ENCODE data around the gene VTI1A. TPM values are rescaled to one million over a fixed set of nuclear protein-coding genes. Genes with fewer than 3 reads are reported as not detected.

VTI1A gene
- total and polyA plus RNA-seq, 2 of the 8 experiments (the other 6 are each of a cell fraction or from before 2014, with no cell fraction given) = 6.0 to 20.0 TPM

GRCh38 chr10:112407696-112408095, 39.3 kb upstream of the VTI1A start (continued):
- TF ChIP-seq CHD7 (IDR thresholded peaks at IDR 0.05; ENCODE audit: insufficient replicate concordance, low read length) (no peak), EGR1 (IDR thresholded peaks at IDR 0.05; ENCODE audit: borderline replicate concordance, low read depth, low read length) (no peak), JUND (IDR thresholded peaks at IDR 0.05; ENCODE audit: low read length) (no peak), GTF2F1 (IDR thresholded peaks at IDR 0.05; ENCODE audit: borderline replicate concordance, low read depth, low read length) (no peak), TAF1 (IDR thresholded peaks at IDR 0.05; ENCODE audit: low read depth, low read length) (no peak), CBX8 (IDR thresholded peaks at IDR 0.05; ENCODE audit: borderline replicate concordance, low read depth, low read length) (no peak)
